Measurements from ENCODE around the gene PPP6R1.

DNA sequence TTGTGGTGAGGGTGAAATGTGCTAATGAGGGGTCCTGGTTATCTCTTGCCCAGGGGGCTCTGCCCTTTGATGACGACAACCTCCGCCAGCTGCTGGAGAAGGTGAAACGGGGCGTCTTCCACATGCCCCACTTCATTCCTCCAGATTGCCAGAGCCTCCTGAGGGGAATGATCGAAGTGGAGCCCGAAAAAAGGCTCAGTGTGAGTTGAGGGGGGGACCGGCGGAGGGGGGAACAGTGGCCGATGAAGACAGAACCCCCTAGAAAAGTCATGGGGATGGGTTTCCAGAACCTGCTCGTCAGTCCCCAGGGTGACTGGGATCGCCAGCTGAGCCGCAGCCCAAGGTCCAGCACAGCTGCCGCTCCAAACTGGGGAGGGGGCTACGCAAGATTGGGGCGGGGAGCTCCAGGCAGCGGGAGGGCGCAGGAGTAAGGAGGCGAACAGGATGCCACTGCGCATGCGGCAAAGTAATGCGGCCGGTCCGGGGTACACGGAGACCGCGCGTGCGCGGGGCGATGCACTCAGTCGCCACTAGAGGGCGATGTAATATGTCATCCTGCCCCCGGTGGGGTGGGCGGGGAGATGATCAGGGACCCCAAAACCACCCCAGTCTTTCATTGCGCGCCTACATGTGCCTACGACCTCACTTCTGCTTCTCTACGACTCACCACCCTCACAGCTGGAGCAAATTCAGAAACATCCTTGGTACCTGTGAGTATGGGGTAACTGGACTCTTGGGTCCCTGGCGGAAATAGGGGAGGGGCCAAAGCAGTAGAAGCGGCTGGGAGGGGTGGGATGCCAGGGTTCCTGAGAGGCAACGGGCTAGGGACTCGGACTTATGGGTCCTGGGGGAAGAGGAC lies 42.9 kb upstream of the PPP6R1 start:
- TF ChIP-seq EP300 (IDR thresholded peaks at IDR 0.05), result no peak
- TF ChIP-seq, protein P1, sequence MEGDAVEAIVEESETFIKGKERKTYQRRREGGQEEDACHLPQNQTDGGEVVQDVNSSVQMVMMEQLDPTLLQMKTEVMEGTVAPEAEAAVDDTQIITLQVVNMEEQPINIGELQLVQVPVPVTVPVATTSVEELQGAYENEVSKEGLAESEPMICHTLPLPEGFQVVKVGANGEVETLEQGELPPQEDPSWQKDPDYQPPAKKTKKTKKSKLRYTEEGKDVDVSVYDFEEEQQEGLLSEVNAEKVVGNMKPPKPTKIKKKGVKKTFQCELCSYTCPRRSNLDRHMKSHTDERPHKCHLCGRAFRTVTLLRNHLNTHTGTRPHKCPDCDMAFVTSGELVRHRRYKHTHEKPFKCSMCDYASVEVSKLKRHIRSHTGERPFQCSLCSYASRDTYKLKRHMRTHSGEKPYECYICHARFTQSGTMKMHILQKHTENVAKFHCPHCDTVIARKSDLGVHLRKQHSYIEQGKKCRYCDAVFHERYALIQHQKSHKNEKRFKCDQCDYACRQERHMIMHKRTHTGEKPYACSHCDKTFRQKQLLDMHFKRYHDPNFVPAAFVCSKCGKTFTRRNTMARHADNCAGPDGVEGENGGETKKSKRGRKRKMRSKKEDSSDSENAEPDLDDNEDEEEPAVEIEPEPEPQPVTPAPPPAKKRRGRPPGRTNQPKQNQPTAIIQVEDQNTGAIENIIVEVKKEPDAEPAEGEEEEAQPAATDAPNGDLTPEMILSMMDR (IDR thresholded peaks at IDR 0.05), result peak; percentile 91 to 100 (median 95)
